ENCODE data around the gene SCIMP. TPM values are rescaled to one million over a fixed set of nuclear protein-coding genes. Genes with fewer than 3 reads are reported as not detected.
"Not testable (repeated sequence)": the region's sequence is repeated elsewhere in the genome, so short reads cannot be mapped to it uniquely, and the experiment has no call there.

The SCIMP gene
- total and polyA plus RNA-seq, 2 of the 4 experiments (the other 2 are of a cell fraction) = not detected

- H4K8ac ChIP-seq (ENCODE audit: low read depth in 2 of 2, low read length in 2 of 2); H3K79me1 ChIP-seq (ENCODE audit: low read depth in 1 of 2, low read length in 2 of 2); H3K23ac ChIP-seq (ENCODE audit: low read depth, low read length); H3K27me3 ChIP-seq (ENCODE audit: control insufficient read depth, insufficient read depth, low read length); DNase-seq; POLR2A ChIA-PET (ENCODE audit: unreplicated experiment); H3K36me3 ChIP-seq (ENCODE audit: control insufficient read depth, insufficient read depth, low read length); H2BK5ac ChIP-seq (ENCODE audit: low read depth, low read length, poor library complexity, severe bottlenecking); H3K14ac ChIP-seq (replicated peaks; ENCODE audit: low read depth, low read length); H3K56ac ChIP-seq (ENCODE audit: extremely low read depth, insufficient read depth, low read length); H3K4me2 ChIP-seq (ENCODE audit: low read depth, low read length); dilution Hi-C loops (cut with HindIII; ENCODE audit: low sequenced_read_pairs, unreplicated experiment); H3K4ac ChIP-seq (ENCODE audit: low read depth, low read length); H4K20me1 ChIP-seq (ENCODE audit: insufficient read depth, low read length); H2BK120ac ChIP-seq (ENCODE audit: low read depth, low read length); H2BK20ac ChIP-seq (ENCODE audit: low read depth, low read length); H2AK9ac ChIP-seq (replicated peaks; ENCODE audit: low read depth, low read length, poor library complexity); H2AFZ ChIP-seq (replicated peaks; ENCODE audit: low read length, poor library complexity); H3K4me1 ChIP-seq (ENCODE audit: control insufficient read depth, insufficient read depth, low read length); H3K27ac ChIP-seq (ENCODE audit: insufficient read depth, low read length); H3K9me1 ChIP-seq (ENCODE audit: insufficient read depth, low read length); H3K4me3 ChIP-seq (ENCODE audit: insufficient read depth, low read depth, low read length); H3K18ac ChIP-seq (ENCODE audit: low read depth, low read length); H2BK15ac ChIP-seq (ENCODE audit: low read depth, low read length); H2AK5ac ChIP-seq (ENCODE audit: low read depth, low read length); H3K9ac ChIP-seq (ENCODE audit: low read depth, low read length); H4K91ac ChIP-seq (ENCODE audit: insufficient read depth, low read depth, low read length); BruUV-seq (replicated peaks); H4K5ac ChIP-seq (ENCODE audit: low read depth, low read length); H3K9me3 ChIP-seq (ENCODE audit: control insufficient read depth, insufficient read depth, low read length); ATAC-seq (ENCODE audit: low read depth); CTCF ChIA-PET: not testable (repeated sequence)
- in situ Hi-C loops (cut with MboI; ENCODE audit: low sequenced_read_pairs) = loop anchor here (25.0 kb wide), 1 partner anchor 1198 kb away; the partner anchor contains the start of genes AIPL1 and PIMREG
- 64% methylated on average over 4 of the region's 7 CpGs; no CpG with 5 or more reads in 1 of the 2 experiments for WGBS, 2 experiments (ENCODE audit: extremely low coverage in 2 of 2, insufficient read length in 1 of 2)
- intact Hi-C loops (cut with micrococcal nuclease) = loop anchor here (10.0 kb wide), 1 partner anchor 1195 kb away; the partner anchor contains the start of gene AIPL1
Measured at GRCh38 chr17:5239769-5240168, 5.1 kb upstream of the SCIMP start.

All from IMR-90 (cell line).